Mucosa of descending colon (tissue), 3 donors: ENCODE results near the gene GOLGA3. TPM values are rescaled to one million over a fixed set of nuclear protein-coding genes. Genes with fewer than 3 reads are reported as not detected.
"Not testable (repeated sequence)": the region's sequence is repeated elsewhere in the genome, so short reads cannot be mapped to it uniquely, and the experiment has no call there.

ENCODE experiments used
- ATAC-seq: fragments of 200-7000 bp; cut with Tn5 transposase; one replicate; pipeline ENCODE4 v1.9.1; 2020; ENCODE audit warnings: mild to moderate bottlenecking, moderate library complexity
- DNase-seq, 3 donors: peaks; one replicate each; pipeline ENCODE4 v3.0.0-alpha.2; 2020
- H3K36me3 ChIP-seq: fragments of 200-600 bp; one replicate; pipeline ENCODE4 v1.8.0; 2021; ENCODE audit warnings: low read depth, mild to moderate bottlenecking
- H3K4me1 ChIP-seq: fragments of 200-600 bp; one replicate; pipeline ENCODE4 v1.8.0; 2021; ENCODE audit warnings: low read depth, mild to moderate bottlenecking
- H3K4me3 ChIP-seq: fragments of 200-600 bp; one replicate; pipeline ENCODE4 v1.8.0; 2021; ENCODE audit warnings: mild to moderate bottlenecking
- H3K9me3 ChIP-seq: fragments of 200-600 bp; one replicate; pipeline ENCODE4 v1.8.0; 2021; ENCODE audit warnings: mild to moderate bottlenecking
- intact Hi-C, 2 donors: fragments of 100-400 bp; cut with DNase I in 1 of 2; cut with micrococcal nuclease in 1 of 2; formaldehyde crosslinking; loops; one replicate each; pipeline versions ENCODE4 v1.11.0 to v1.11.1; 2022; cut with DNase I, micrococcal nuclease
- long read RNA-seq, 2 donors: library from polyadenylated mRNA; unstranded; transcript quantifications; one replicate each; pipeline ENCODE4 v2.0.0, GENCODE V29; 2019 to 2021
- total RNA-seq, 3 donors: library from RNA; stranded (reverse); fragmentation: NEBNext Ultra II Directional in 2 of 3; extraction: Animal tissue kit (Norgen Biotek cat#: 25700) in 2 of 3; gene quantifications; one replicate each; pipeline versions ENCODE4 v1.2.1 to v1.2.4, GENCODE V29; 2021 to 2023
- TF ChIP-seq, protein P1 (sequence below): fragments of 200-600 bp; IDR thresholded peaks from one replicate; pipeline ENCODE4 v1.8.0; 2022; ENCODE audit warnings: antibody characterized with exemption, mild to moderate bottlenecking
- donor health status: DM: no; HTN: no; CAD: no; lungs with moderate emphysema.
- donor health status: DM: no; HTN: no; CAD: no.
- donor health status: DM: no; HTN: yes; CAD: no.

GOLGA3 gene, protein sequence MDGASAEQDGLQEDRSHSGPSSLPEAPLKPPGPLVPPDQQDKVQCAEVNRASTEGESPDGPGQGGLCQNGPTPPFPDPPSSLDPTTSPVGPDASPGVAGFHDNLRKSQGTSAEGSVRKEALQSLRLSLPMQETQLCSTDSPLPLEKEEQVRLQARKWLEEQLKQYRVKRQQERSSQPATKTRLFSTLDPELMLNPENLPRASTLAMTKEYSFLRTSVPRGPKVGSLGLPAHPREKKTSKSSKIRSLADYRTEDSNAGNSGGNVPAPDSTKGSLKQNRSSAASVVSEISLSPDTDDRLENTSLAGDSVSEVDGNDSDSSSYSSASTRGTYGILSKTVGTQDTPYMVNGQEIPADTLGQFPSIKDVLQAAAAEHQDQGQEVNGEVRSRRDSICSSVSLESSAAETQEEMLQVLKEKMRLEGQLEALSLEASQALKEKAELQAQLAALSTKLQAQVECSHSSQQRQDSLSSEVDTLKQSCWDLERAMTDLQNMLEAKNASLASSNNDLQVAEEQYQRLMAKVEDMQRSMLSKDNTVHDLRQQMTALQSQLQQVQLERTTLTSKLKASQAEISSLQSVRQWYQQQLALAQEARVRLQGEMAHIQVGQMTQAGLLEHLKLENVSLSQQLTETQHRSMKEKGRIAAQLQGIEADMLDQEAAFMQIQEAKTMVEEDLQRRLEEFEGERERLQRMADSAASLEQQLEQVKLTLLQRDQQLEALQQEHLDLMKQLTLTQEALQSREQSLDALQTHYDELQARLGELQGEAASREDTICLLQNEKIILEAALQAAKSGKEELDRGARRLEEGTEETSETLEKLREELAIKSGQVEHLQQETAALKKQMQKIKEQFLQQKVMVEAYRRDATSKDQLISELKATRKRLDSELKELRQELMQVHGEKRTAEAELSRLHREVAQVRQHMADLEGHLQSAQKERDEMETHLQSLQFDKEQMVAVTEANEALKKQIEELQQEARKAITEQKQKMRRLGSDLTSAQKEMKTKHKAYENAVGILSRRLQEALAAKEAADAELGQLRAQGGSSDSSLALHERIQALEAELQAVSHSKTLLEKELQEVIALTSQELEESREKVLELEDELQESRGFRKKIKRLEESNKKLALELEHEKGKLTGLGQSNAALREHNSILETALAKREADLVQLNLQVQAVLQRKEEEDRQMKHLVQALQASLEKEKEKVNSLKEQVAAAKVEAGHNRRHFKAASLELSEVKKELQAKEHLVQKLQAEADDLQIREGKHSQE (N-terminal part only)
- 10 to 100 TPM; 71.6 to 91.0 (median 89.6) TPM for total RNA-seq
- long read RNA-seq, donor 1, partial matches to known transcripts, result 15 of 39 reads
- long read RNA-seq, donor 1, other reads (novel, unspliced or antisense), result 24 of 39 reads
- long read RNA-seq, donor 2, partial matches to known transcripts, result 1 of 17 reads
- long read RNA-seq, donor 2, other reads (novel, unspliced or antisense), result 16 of 17 reads

DNA sequence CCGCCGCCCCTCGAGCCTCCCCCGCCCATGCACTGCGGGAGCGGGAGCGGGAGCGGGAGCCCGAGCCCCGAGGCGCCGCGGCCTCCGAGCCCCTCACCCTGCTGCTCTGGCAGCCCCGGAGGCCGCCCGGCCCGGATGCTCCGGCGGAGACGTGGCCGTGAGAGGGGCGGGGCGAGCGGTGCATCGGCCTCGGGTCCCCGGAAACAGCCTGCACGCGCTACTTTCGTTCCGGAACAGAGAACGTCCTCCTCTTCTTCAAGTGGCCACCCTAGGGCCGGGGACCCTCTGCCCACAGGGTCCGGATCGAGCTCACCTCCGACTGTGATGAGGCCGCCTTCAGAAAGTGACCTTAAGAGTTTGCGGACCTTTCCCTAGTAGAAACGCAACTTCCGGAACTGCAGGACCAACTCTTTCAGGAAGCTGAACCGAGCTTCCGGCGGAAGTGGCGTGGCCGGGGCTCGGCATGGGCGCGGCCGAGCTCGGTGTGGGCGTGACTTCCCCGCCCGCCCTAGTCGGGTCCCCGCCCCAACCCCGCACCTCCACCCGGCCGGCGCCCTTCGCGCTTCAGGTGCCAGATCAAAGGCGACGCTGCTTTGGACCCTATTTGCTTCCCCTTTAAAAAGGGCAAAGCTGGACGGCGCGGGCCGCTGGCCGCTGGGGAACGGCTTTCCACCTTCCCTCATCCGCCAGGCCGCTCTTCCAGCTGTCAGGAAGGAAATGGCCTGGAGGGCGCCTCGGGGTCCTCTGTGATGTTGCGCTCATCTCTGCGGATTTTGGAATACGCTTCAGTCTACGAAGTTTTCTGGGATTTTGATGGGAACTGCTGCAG, at the start of gene GOLGA3:
GOLGA3 (minus strand) TSS at position 164 of the 829 bp plus-strand sequence. CDS start 6,741 bp downstream, outside the sequence.
- no peaks in the 10 kb centered on the region for H3K36me3 ChIP-seq
- H3K4me1 ChIP-seq, result peaks cover 14% of the 10 kb centered on the region
- DNase-seq (peak; percentile 97), ATAC-seq (peak; percentile 92)
- intact Hi-C loops, result no loop called here
- H3K9me3 ChIP-seq, result no peaks in the 10 kb centered on the region
- TF ChIP-seq, protein P1, sequence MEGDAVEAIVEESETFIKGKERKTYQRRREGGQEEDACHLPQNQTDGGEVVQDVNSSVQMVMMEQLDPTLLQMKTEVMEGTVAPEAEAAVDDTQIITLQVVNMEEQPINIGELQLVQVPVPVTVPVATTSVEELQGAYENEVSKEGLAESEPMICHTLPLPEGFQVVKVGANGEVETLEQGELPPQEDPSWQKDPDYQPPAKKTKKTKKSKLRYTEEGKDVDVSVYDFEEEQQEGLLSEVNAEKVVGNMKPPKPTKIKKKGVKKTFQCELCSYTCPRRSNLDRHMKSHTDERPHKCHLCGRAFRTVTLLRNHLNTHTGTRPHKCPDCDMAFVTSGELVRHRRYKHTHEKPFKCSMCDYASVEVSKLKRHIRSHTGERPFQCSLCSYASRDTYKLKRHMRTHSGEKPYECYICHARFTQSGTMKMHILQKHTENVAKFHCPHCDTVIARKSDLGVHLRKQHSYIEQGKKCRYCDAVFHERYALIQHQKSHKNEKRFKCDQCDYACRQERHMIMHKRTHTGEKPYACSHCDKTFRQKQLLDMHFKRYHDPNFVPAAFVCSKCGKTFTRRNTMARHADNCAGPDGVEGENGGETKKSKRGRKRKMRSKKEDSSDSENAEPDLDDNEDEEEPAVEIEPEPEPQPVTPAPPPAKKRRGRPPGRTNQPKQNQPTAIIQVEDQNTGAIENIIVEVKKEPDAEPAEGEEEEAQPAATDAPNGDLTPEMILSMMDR, result no peak
- peak within 1 kb of the TSS; percentile 88 for H3K4me3 ChIP-seq

DNA sequence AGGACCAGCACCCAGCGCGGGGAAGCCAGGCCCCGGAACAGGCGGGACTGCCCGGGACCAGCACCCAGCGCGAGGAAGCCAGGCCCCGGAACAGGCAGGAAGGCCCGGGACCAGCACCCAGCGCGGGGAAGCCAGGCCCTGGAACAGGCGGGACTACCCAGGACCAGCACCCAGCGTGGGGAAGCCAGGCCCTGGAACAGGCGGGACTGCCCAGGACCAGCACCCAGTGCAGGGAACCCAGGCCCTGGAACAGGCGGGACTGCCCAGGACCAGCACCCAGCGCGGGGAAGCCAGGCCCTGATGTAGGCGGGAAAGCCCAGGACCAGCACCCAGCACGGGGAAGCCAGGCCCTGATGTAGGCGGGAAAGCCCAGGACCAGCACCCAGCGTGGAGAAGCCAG, 46.0 kb upstream of the GOLGA3 start:
- H3K4me3 ChIP-seq, intact Hi-C loops, DNase-seq, H3K9me3 ChIP-seq, ATAC-seq, H3K4me1 ChIP-seq: not testable (repeated sequence)
- peaks cover 14% of the 10 kb centered on the region for H3K36me3 ChIP-seq

DNA sequence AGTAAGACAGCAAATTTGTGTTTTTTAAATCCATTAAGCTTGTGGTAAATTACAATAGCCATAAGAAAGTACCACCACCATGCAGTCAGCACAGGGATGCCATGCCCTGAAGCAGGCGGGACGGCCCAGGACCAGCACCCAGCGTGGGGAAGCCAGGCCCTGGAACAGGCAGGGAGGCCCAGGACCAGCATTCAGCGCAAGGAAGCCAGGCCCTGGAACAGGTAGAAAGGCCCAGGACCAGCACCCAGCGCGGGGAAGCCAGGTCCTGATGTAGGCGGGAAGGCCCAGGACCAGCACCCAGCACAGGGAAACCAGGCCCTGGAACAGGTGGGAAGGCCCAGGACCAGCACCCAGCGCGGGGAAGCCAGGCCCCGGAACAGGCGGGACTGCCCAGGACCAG, 45.5 kb upstream of the GOLGA3 start:
- H3K9me3 ChIP-seq, result no peaks in the 10 kb centered on the region
- TF ChIP-seq, protein P1, result no peak
- intact Hi-C loops, result no loop called here
- DNase-seq (no peak), ATAC-seq (no peak)
- no peak overlapping the region for H3K4me3 ChIP-seq
- peaks cover 14% of the 10 kb centered on the region for H3K36me3 ChIP-seq
- H3K4me1 ChIP-seq, result no peaks in the 10 kb centered on the region

DNA sequence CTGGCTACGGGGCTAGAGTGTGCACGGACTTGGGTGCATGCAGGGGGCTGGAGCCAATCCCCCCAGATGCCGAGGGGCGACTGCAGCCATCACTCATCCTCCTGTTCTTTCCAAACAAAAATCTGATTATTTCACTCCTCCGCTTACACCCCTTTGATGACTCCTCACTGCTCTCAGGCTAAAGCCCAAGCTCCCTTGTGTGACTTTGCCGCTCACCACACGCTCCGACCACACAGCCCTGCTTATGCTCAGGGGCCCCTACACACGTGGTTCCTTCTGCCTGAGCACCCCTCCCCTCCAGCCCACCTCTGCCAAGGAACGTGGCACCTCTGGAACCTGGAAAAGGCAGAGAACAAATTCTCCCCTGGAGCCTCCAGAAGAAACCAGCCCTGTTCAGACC, 45.1 kb upstream of the GOLGA3 start:
- Histone ChIP-seq H3K36me3 (peaks cover 14% of the 10 kb centered on the region), H3K4me3 (no peak overlapping the region), H3K4me1 (no peaks in the 10 kb centered on the region), H3K9me3 (no peaks in the 10 kb centered on the region)
- DNase-seq (no peak), ATAC-seq (no peak)
- intact Hi-C loops, result no loop called here
- TF ChIP-seq, protein P1, result no peak

DNA sequence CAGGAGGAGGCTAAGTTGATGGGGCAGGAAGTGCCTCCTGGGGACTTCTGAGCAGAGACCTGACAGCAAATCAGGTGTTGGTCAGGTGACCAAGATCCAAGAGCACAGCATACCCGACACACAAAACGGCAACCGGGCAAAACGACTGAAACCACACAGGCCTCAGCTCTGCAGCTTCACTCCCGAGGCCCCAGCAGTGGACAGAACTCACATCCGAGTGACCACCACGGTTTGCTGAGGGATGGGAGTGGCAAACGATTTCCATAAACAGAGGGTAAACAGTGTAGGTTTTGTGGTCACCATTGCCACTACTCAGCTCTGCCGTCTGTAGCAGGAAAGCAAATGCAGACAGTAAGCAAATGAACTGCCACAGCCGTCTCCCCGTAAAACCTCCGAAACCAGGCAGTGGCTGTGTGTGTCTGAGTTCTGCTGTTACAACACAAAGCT, 44.3 kb upstream of the GOLGA3 start:
- Histone ChIP-seq H3K4me1 (no peaks in the 10 kb centered on the region), H3K9me3 (no peaks in the 10 kb centered on the region), H3K36me3 (peaks cover 14% of the 10 kb centered on the region), H3K4me3 (no peak overlapping the region)
- DNase-seq (no peak), ATAC-seq (peak; percentile 72)
- TF ChIP-seq, protein P1, result no peak
- intact Hi-C loops, result no loop called here
